SK-N-SH (cell line): ENCODE results near the gene ANKRD33B.

Experiments
- EP300 ChIP-seq, 2 experiments: IDR thresholded peaks; 2 replicates each; pipeline versions ENCODE4 v1.4.0 to v1.6.1; 2012; ENCODE audit warnings: borderline replicate concordance in 1 of 2, low read depth in 1 of 2, low read length in 1 of 2
- NFIC ChIP-seq: IDR thresholded peaks from 2 replicates; pipeline ENCODE4 v1.4.0; 2012; ENCODE audit warnings: borderline replicate concordance
- TF ChIP-seq, protein P1 (sequence below): IDR thresholded peaks from 2 replicates; pipeline ENCODE4 v1.6.1; 2012; ENCODE audit warnings: mild to moderate bottlenecking, low read depth, low read length, moderate library complexity
- TF ChIP-seq, protein P2 (sequence below): fragments of 200-600 bp; sonication (generic); IDR thresholded peaks from 2 replicates; pipeline ENCODE4 v1.6.1; 2017; ENCODE audit warnings: antibody characterized with exemption, mild to moderate bottlenecking, moderate library complexity

DNA sequence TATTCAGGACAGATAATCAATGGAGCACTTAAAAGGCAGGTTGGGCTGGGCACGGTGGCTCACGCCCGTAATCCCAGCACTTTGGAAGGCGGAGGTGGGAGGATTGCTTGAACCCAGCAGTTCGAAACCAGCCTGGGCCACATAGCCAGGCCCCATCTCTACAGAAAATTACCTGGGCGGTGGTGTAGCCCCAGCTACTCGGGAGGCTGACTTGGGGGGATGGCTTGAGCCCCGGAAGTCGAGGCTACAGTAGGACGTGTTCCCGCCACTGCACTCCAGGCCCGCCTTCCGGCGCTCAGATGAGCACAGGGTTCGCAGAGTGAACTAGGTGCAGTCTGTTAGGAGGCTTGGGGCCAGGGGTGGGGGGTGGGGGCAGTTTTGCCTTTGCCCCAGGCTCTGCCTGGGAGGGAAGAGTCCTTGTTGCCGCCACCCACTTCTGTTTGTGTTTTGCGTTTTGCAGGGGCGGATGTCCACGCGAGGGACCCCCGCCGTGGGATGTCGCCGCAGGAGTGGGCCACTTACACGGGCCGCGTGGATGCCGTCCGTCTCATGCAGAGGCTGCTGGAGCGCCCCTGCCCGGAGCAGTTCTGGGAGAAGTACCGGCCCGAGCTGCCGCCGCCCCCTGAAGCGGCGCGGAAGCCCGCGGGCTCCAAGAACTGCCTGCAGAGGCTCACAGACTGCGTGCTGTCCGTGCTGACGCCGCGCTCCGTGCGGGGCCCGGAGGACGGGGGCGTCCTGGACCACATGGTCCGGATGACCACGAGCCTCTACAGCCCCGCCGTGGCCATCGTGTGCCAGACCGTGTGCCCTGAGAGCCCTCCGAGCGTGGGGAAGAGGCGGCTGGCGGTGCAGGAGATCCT is 85.2 kb downstream of the ANKRD33B start:
- TF ChIP-seq, protein P1, sequence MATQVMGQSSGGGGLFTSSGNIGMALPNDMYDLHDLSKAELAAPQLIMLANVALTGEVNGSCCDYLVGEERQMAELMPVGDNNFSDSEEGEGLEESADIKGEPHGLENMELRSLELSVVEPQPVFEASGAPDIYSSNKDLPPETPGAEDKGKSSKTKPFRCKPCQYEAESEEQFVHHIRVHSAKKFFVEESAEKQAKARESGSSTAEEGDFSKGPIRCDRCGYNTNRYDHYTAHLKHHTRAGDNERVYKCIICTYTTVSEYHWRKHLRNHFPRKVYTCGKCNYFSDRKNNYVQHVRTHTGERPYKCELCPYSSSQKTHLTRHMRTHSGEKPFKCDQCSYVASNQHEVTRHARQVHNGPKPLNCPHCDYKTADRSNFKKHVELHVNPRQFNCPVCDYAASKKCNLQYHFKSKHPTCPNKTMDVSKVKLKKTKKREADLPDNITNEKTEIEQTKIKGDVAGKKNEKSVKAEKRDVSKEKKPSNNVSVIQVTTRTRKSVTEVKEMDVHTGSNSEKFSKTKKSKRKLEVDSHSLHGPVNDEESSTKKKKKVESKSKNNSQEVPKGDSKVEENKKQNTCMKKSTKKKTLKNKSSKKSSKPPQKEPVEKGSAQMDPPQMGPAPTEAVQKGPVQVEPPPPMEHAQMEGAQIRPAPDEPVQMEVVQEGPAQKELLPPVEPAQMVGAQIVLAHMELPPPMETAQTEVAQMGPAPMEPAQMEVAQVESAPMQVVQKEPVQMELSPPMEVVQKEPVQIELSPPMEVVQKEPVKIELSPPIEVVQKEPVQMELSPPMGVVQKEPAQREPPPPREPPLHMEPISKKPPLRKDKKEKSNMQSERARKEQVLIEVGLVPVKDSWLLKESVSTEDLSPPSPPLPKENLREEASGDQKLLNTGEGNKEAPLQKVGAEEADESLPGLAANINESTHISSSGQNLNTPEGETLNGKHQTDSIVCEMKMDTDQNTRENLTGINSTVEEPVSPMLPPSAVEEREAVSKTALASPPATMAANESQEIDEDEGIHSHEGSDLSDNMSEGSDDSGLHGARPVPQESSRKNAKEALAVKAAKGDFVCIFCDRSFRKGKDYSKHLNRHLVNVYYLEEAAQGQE, result no peak
- TF ChIP-seq, protein P2, sequence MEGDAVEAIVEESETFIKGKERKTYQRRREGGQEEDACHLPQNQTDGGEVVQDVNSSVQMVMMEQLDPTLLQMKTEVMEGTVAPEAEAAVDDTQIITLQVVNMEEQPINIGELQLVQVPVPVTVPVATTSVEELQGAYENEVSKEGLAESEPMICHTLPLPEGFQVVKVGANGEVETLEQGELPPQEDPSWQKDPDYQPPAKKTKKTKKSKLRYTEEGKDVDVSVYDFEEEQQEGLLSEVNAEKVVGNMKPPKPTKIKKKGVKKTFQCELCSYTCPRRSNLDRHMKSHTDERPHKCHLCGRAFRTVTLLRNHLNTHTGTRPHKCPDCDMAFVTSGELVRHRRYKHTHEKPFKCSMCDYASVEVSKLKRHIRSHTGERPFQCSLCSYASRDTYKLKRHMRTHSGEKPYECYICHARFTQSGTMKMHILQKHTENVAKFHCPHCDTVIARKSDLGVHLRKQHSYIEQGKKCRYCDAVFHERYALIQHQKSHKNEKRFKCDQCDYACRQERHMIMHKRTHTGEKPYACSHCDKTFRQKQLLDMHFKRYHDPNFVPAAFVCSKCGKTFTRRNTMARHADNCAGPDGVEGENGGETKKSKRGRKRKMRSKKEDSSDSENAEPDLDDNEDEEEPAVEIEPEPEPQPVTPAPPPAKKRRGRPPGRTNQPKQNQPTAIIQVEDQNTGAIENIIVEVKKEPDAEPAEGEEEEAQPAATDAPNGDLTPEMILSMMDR, result no peak
- TF ChIP-seq NFIC (no peak), EP300 (IDR thresholded peaks at IDR 0.05; ENCODE audit: borderline replicate concordance in 1 of 2, low read depth in 1 of 2, low read length in 1 of 2) (no peak)
